ENCODE measurements around the gene STUB1.

Gene STUB1

DNA sequence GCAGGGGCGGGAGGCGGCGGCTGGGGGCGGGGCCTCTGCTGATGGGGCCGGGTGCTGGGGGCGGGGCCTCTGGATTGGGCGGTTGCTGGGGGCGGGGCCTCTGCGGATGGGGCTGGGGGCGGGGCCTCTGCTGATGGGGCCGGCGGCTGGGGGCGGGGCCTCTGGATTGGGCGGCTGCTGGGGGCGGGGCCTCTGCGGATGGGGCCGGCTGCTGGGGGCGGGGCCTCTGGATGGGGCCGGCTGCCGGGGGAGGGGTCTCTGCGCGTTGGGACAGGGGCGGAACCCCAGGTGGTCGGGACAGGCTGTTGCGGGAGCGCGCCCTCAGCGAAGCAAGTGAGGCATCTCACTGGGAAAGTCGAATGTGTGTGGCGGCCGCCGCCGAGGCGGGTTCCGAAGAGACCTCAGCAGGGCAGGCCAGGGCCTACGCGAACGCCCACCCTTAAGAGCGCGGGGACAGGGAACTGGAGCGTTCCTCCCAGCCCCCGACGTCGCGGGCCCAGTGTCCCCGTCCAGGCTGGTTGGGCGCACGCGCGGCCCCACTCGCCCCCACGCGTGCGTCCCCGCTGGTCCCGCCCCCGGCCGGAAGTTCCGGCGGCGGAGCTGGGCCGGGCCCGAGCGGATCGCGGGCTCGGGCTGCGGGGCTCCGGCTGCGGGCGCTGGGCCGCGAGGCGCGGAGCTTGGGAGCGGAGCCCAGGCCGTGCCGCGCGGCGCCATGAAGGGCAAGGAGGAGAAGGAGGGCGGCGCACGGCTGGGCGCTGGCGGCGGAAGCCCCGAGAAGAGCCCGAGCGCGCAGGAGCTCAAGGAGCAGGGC is at the start of gene STUB1:
Gene STUB1 (plus strand): TSS at position 597 of the 811 bp plus-strand sequence. CDS start 116 bp downstream, at position 713.
- DNase-seq, result peak; percentile 51

DNA sequence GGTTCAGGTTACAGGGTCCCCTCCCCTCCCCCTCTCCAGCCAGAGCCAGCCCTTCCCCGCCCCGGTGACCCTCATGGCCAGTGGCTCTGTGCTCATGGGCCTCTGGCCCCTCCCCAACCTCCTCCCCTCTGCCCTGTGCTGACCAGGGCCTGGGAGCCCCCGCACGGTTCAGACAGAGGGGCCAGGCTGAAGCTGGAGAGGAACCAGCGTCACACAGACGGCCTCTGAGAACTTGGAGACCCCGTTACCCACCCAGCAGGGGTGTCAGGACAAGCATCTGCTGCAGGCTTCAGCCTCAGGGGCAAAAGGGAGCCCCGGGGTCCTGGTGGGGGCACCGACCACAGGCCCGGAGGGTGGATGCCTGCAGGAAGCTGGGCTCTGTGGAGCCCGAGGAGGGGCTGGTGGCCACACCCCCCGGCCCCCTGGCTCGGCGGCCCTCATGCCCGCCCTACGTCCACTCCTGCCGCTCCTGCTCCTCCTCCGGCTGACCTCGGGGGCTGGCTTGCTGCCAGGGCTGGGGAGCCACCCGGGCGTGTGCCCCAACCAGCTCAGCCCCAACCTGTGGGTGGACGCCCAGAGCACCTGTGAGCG is 49.3 kb upstream of the STUB1 start, which contains the start of gene WFIKKN1:
Gene WFIKKN1 (plus strand): TSS at position 171 of the 591 bp plus-strand sequence. CDS start 269 bp downstream, at position 440.
- no peak for DNase-seq

DNA sequence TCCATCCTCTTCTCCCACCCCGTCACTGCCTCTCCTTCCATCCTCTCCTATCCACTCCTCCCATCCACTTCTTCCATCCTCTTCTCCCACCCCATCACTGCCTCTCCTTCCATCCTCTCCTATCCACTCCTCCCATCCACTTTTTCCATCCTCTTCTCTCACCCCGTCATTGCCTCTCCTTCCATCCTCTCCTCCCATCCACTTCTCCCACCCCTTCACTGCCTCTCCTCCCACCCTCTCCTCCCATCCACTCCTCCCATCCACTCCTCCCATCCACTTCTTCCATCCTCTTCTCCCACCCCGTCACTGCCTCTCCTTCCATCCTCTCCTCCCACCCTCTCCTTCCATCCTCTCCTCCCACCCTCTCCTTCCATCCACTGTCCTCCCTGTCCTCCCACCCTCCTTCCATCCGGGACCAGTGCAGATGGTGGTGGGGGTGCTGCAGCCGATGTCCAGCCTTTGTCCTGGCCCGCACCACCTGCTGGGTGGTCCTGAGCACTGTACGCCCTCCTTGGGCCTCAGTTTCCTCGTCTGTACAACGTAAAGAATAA is 48.3 kb upstream of the STUB1 start:
- DNase-seq, result no peak

DNA sequence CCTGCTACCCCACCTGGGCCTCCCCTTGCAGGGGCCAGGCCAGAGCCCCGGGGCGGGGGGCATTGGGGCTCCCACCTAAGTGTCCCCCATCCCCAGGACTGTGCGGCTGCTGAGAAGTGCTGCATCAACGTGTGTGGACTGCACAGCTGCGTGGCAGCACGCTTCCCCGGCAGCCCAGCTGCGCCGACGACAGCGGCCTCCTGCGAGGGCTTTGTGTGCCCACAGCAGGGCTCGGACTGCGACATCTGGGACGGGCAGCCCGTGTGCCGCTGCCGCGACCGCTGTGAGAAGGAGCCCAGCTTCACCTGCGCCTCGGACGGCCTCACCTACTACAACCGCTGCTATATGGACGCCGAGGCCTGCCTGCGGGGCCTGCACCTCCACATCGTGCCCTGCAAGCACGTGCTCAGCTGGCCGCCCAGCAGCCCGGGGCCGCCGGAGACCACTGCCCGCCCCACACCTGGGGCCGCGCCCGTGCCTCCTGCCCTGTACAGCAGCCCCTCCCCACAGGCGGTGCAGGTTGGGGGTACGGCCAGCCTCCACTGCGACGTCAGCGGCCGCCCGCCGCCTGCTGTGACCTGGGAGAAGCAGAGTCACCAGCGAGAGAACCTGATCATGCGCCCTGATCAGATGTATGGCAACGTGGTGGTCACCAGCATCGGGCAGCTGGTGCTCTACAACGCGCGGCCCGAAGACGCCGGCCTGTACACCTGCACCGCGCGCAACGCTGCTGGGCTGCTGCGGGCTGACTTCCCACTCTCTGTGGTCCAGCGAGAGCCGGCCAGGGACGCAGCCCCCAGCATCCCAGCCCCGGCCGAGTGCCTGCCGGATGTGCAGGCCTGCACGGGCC is 47.5 kb upstream of the STUB1 start:
- DNase-seq, result no peak

DNA sequence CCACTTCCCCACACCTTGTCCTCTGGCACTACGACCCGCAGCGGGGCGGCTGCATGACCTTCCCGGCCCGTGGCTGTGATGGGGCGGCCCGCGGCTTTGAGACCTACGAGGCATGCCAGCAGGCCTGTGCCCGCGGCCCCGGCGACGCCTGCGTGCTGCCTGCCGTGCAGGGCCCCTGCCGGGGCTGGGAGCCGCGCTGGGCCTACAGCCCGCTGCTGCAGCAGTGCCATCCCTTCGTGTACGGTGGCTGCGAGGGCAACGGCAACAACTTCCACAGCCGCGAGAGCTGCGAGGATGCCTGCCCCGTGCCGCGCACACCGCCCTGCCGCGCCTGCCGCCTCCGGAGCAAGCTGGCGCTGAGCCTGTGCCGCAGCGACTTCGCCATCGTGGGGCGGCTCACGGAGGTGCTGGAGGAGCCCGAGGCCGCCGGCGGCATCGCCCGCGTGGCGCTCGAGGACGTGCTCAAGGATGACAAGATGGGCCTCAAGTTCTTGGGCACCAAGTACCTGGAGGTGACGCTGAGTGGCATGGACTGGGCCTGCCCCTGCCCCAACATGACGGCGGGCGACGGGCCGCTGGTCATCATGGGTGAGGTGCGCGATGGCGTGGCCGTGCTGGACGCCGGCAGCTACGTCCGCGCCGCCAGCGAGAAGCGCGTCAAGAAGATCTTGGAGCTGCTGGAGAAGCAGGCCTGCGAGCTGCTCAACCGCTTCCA is 46.7 kb upstream of the STUB1 start:
- no peak for DNase-seq

DNA sequence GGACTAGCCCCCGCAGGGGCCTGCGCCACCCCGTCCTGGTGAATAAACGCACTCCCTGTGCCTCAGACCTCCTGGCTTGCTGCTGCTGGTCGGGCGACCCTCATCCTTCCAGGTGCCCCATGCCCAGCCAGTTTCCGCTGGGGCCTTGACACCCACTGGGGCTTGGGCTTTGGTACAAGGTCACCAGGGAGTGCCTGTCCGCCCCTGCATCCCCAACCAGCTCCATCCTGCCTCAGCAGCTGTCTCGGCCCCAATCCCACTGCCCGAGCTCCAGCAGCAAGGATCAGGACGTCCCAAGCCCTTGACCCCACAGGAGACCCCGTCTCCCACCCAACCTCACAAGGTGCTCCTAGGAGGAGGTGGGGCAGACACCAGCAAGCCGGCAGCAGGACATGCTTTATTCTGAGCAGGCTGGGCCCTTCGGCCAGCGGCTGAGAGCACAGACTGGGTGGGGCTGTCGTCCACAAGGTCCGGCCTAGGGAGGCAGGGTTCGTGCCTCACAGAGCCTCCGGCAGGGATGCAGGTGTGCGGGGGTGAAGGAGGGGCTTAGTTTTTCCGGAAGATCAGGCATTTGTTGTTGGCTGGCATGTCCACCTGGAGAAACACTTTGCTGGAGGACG is 46.0 kb upstream of the STUB1 start:
- no peak for DNase-seq

DNA sequence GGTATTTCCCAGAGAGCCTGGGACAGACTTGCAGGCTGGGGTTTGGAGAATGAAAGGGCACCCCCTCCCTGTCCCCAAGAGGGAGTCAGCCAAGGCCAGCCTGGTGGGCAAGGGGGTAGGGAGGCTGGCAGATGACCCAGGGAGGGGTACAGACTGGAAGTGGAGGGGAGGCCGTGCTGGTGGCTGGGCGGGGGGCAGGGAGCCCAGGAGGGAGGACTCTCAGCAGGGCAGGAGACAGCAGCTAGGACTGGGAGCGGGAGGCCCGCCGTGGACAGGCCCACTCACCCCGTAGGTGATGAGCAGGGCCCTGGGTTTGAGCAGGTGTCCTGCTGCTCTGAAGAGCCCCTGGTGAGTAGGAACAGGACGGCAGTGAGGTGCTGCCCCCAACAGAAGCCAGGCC is 45.2 kb upstream of the STUB1 start:
- no peak for DNase-seq

DNA sequence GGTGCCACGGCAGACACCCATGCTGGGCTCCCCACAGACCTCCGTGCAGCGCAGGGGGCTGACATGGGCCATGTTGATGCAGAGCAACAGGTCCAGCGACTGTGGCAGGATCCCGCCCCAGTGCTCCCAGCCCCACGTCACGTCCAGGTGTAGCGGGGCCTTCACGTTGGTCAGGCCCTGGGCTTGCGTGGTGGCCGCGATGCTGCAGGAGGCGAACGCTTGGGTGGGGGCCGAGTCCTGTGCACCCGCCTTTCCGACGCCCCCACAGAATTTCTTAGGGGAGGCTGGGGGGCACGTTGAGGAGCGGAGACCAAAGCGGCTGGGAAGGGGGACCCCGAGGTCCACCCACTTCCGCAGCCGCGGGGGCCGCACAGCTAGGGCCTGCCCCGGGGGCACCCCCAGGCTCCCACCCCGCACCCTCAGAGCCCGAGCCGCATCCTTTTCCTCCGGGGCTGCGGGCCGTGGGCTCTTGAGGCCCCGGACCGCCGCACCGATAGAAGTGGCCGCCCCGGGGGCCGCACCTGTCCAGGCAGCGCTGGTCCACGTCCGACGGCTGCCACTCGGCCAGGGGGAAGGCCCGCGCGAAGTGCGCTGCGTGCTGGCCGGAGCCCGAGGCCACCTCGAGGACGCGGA is 44.5 kb upstream of the STUB1 start:
- no peak for DNase-seq

DNA sequence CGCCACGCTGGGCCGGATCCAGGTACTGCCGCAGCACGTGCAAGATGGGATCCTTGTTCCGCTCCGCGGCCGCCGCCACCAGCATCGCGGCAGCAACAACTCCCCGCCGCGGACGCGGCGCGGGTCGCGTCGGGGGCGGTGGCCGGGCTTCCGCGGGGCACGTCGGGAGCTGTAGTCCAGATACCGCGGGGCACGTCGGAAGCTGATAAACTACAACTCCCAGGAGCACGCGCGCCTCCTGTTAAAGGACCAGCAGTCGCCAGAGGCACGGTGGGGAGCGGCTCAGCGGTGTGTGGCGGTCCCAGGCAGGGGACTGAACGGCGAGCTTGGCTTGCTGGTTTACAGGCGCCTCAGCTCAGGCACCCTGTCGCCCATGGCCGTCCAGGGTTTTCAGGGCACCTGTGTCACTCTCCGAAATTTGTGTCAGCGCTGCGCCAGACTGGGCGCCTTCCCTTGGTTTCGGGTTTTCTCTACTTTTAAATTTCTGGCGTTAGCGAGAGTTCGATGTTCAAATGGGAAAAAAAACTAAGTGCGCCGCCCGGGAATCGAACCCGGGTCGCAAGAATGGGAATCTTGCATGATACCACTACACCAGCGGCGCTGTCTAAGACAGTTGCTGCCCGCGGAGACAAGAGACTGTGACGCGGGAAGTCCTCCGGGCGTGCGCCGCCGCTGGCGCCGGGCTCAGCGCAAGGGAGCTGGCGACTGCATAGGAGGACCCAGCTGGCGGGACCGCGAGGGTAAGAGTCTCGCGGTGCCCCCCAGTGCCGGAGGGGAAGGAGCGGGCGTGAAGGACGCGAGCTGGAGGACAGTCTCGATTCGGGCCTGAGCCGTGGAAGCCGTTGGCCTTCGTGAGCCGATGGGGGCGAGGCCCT is 43.8 kb upstream of the STUB1 start, which contains the start of gene METTL26:
Gene METTL26 (minus strand): TSS at position 100 of the 875 bp plus-strand sequence. CDS start 15 bp downstream, at position 85.
- DNase-seq, result peak; percentile 88

DNA sequence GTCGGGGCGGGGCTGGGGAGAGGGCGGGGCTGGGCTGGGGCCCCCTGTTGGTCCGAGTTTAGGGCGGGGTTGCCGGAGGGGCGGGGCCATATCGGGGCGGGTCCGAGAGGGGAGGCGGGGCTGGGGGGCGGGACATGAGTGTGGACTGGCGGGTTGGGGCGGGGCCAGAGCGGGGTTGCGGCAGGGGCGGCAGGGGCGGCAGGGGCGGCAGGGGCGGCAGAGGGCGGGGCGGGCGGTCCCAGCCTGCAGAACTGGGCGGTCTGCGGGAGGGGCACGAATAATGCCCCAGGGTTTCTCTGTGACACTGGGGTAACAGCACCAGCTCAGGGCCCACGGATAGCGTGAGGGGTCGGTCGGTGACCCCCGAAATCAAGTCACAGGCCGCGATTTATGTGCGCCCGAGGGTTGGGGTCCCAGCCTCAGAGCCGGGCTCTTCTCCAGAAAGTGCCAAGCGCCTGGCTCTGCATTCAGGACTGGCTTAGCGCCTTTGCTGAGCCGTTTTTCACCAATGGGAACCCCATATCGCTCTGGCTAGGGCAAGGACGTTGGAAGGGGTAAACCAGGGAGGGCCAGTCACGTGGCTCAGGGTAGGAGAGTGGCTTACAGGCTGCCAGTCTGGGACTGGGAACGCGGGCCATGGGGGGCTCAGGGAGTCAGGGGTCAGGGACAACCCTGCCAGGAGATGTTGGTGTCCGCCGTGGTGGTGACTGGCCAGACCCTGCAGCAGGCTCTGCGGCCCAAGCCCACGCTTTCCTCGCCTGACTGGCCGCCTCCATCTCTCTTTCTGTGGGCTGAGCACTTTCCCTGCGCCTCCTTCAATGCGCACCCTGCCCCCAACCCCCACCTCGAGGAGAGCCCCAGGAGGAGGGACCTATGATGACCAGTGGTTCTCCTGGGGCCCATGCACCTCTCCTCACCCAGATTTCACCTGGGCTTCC is 42.9 kb upstream of the STUB1 start:
- DNase-seq, result no peak

DNA sequence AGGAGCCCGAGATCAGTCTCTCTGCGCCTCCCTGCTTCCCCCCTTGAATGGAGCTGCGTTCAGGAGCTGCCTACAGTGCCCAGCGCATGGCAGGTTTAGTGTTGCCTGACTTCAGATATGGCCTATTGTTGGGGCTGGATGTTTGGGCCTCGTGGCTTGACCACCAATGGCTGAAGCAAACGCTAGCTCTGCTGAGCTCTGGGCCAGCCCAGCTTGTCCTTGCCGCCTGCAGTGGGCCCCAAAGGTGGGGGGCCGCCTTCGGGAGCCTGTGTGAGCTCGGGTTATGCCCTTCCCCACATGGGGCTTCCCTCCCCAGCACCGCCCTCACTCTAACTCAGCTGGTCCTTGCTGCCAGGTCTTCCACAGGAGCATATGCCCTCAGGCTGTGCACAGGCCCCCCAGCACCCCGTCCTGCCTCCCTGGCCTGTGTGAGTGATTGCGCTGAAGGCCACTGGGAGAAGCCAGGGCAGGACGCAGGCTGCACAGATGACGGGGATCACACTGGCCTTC is 42.1 kb upstream of the STUB1 start:
- DNase-seq, result no peak

DNA sequence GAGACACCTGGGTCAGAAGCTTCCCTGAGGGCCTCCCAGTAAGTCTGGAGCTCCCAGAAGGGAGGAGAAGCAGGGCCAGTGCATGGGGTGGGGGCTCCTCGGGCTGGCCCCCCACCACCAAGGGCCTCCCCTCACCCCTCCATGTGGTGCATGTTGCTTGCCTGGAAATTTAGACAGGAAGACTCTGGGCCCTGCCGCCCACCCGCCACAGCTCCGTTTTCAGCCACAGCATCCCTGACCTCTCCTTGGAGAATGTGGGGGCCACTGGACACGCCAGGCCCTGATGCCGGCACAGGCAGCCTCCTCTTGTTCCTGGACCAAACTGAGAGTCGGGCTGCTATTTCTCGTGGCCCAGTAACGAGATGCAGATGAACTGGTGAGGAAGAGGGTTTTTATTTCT is 41.4 kb upstream of the STUB1 start:
- no peak for DNase-seq

DNA sequence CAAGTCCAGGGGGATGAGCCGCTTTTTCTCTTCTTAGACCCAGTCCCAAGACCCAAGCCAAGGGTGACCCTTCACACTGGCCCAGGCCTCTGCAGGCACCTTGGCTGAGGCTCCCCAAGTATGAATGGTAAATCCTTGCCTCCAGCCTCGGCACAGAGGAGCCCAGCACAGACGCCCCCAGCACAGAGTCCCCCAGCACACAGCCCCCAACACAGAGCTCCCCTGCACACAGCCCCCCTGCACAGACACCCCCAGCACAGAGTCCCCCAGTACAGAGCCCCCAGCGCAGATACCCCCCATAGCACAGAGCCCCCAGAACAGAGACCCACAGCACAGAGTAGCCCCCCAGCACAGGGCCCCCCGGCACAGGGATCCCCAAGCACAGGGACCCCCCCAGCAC is 39.6 kb upstream of the STUB1 start:
- no peak for DNase-seq

DNA sequence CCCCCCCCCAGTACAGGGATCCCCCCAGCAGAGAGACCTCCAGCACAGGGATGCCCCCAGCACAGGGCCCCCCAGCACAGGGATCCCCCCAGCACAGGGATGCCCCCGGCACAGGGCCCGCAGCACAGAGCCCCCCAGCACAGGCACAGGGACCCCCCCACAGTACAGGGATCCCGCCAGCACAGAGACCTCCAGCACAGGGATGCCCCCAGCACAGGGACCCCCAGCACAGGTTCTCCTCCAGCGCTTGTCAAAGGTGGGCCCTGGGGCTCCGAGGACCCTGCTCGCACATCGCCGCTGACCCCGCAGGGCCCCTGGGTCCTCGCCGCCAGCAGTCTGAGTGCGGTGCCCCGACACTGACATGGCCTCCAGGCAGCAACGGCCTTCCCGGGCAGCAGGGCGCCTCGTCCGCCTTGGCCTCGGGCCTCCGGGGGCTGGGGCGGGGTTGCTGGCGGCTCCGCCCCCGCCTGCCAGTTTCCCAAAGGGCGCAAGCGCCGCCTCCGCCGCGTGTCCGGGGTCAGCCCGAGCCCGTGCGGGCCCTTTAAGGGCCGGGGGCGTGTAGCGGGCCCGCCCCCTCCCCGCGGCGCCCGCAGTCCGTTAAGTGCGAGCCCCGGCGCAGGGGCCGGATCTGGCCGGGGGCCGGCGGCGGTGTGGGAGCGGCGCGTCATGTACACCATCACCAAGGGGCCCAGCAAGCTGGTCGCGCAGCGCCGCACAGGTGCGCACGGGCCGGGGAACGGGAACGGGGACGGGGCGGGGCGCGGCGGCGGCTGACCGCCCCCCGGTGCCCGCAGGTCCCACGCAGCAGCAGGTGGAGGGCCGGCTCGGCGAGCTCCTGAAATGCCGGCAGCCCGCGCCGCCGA is 38.7 kb upstream of the STUB1 start, which contains the start of gene MCRIP2:
Gene MCRIP2 (plus strand): TSS at position 503 of the 863 bp plus-strand sequence. CDS start 164 bp downstream, at position 667.
- peak; percentile 70 for DNase-seq

DNA sequence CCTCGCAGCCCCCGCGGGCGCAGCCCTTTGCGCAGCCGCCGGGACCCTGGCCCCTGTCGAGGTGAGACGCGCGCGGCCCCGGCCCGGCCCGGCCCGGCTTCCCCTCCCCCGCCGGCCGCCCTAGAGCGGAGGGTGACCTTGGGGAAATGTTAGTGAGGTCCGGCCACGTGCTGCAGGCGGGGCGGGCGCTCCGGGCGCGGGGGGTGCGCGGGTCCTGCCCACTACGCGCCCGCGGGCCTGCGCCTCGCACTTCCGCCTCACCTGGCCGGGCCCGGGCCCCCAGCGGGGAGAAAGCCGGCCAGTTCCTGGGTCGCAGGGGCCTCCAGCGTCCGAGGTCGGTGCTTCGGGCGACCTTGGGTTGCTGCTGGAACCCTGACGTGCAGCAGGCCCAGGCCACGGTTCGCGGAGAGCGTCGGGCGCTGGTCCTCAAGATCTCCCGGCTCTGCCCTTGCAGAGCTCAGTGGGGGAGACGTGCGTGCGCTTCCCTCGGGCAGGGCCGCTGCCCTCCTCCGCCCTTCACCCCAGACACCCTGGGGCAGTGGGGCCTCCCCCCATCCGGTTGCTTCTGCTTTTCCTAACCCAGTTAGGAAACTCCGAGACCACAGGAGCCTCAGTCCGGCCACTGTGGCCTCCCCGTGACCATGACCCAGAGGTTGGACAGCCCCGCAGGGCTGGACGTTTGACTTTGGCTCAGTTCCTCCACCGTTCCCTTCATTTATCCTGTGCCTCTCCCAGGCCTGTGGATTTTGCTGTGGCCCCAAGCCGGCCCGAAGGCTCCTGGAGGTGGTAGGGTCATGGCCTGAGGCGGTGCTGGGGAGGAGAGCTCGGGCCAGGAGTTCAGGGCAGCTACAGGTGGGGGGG is 37.8 kb upstream of the STUB1 start:
- DNase-seq, result peak; percentile 15

DNA sequence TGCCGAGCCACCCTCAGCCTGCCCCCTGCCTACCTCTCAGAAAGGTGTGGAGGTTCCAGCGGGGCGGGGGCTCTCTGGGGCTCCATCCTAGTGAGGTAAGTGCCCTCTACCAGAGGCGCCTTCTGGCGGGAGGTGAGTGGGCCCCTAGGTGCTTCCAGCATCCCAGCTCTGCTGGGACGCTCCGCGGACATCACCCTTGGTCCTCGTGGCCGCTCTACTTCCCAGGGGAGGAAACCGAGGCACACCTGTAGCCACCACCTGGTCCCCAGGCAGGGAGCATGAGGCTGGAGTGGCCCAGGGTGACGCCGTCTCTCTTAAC is 37.2 kb upstream of the STUB1 start:
- no peak for DNase-seq

DNA sequence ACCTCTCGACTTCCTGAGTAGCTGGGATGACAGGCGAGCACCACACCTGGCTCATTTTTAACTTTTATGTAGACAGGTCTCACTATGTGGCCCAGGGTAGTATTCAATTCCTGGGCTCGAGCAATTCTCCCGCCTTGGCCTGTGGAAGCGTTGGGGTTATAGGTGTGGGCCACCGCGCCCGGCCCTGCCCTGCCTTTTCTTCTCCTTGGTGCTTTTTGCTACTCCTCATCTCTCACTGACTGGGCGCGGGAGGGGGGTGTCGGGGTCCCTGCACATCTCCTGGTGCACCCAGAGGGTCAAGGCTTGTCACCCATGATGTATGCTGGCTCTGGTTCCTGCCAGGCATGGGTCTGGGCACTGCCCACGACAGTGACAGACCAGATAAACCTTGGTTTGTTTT is 35.7 kb upstream of the STUB1 start:
- DNase-seq, result no peak

Data from GF-D8 (cell line).